Measurements from ENCODE around the gene CIAO1. TPM values are rescaled to one million over a fixed set of nuclear protein-coding genes. Genes with fewer than 3 reads are reported as not detected.
A peak's percentile ranks its signal among the peaks of the same experiment; 100 is the strongest.

Gene CIAO1
- total and polyA plus RNA-seq, 8 donors: 29.3 to 161 (median 62.6) TPM

DNA sequence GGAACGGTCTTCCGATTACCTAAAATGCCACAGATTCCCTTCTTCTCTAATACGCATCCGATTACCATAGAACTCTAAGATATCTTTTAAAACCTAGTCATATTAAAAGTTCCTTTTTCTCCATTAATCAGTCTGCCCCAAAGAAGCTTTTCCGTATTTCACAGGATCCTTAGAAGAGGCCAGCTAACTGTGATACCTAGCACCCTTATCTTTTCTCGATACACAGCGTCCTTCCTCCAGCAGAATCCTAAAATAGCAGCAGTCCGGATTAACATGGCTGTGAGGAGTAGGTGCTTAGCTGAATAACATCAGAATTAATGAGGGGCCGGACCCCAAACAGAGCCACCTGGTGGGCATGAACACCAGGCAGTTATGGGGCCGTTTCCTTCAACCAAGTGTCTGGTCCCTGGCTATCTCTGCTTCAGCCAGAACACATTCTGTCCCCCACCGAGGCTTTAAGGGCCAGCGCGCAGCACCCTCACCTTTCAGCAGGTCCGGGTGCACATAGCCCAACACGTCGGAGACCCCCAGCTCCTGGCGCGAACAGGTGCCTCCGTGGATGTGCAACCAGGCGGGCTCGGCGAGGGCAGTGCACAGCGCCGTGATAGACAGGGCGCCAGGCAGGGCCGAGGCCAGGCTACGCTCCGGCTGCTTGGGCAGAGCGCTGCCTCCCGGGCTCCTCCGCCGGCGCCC lies 1.2 kb upstream of the CIAO1 start:
- peaks cover 17 to 51% (median 40%) of the 10 kb centered on the region in 4 donors for H3K36me3 ChIP-seq
- WGBS, 5 donors: 12 to 26% (median 14%) methylated on average over 15 to 33 of the region's 33 CpGs
- H3K27ac ChIP-seq: peak overlapping the region; percentile 90 to 98 (median 94)
- peak in 1 of 2 donors; percentile 61 for DNase-seq
- TF ChIP-seq POLR2A (IDR thresholded peaks at IDR 0.05): no peak
- TF ChIP-seq, protein P1, sequence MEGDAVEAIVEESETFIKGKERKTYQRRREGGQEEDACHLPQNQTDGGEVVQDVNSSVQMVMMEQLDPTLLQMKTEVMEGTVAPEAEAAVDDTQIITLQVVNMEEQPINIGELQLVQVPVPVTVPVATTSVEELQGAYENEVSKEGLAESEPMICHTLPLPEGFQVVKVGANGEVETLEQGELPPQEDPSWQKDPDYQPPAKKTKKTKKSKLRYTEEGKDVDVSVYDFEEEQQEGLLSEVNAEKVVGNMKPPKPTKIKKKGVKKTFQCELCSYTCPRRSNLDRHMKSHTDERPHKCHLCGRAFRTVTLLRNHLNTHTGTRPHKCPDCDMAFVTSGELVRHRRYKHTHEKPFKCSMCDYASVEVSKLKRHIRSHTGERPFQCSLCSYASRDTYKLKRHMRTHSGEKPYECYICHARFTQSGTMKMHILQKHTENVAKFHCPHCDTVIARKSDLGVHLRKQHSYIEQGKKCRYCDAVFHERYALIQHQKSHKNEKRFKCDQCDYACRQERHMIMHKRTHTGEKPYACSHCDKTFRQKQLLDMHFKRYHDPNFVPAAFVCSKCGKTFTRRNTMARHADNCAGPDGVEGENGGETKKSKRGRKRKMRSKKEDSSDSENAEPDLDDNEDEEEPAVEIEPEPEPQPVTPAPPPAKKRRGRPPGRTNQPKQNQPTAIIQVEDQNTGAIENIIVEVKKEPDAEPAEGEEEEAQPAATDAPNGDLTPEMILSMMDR (IDR thresholded peaks at IDR 0.05): peak in 1 of 7 experiments; percentile 15
- no peaks in the 10 kb centered on the region for H3K9me3 ChIP-seq
- H3K4me1 ChIP-seq: peaks cover 52 to 69% (median 67%) of the 10 kb centered on the region in 4 donors
- no peaks in the 10 kb centered on the region for H3K27me3 ChIP-seq
- intact Hi-C loops (cut with DNase I; ENCODE audit: low total_unique reads): loop anchor here (10.0 kb wide), 1 partner anchor 50 kb away; no protein-coding TSS in a partner anchor
- H3K4me3 ChIP-seq: peak overlapping the region; percentile 91 to 100 (median 98)

DNA sequence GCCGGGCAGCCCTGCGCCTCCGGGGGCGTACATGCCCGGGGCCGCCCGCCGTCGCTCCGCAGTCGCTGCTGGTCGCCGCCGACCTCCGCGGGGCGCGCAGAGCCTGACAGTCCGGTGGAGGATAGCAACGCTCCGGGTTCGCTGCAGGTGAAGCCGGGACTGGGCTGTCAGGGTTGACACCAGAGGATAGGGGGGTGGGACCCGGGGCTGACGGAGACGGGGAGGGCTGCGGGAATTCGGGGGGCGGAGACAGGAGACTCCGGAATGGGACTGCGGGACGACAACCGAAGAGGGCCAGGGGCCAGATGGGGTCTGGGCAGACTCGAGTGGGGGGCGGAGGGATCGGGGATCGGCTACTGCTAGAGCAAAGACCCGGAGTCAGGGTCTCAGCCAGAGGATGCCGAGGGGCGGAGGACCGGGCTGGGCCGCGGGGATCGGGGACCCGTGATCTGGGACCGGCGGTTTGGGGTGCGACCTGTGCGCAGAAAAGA lies 631 bp upstream of the CIAO1 start:
- Histone ChIP-seq H3K9me3 (no peaks in the 10 kb centered on the region), H3K4me3 (peak overlapping the region; percentile 91 to 100 (median 98)), H3K36me3 (peaks cover 21 to 57% (median 46%) of the 10 kb centered on the region in 4 donors), H3K27me3 (no peaks in the 10 kb centered on the region), H3K27ac (peak overlapping the region; percentile 90 to 98 (median 94)), H3K4me1 (peaks cover 47 to 63% (median 61%) of the 10 kb centered on the region in 4 donors)
- WGBS, 5 donors: 0 to 2% (median 1%) methylated on average over 17 to 49 of the region's 49 CpGs
- TF ChIP-seq POLR2A (IDR thresholded peaks at IDR 0.05) (no peak), POLR2AphosphoS5 (IDR thresholded peaks at IDR 0.05) (no peak), EP300 (IDR thresholded peaks at IDR 0.05) (no peak)
- TF ChIP-seq, protein P1 (IDR thresholded peaks at IDR 0.05): no peak
- intact Hi-C loops (cut with DNase I; ENCODE audit: low total_unique reads): loop anchor here (10.0 kb wide), 1 partner anchor 51 kb away; no protein-coding TSS in a partner anchor
- DNase-seq: peak in 1 of 2 donors; percentile 36

DNA sequence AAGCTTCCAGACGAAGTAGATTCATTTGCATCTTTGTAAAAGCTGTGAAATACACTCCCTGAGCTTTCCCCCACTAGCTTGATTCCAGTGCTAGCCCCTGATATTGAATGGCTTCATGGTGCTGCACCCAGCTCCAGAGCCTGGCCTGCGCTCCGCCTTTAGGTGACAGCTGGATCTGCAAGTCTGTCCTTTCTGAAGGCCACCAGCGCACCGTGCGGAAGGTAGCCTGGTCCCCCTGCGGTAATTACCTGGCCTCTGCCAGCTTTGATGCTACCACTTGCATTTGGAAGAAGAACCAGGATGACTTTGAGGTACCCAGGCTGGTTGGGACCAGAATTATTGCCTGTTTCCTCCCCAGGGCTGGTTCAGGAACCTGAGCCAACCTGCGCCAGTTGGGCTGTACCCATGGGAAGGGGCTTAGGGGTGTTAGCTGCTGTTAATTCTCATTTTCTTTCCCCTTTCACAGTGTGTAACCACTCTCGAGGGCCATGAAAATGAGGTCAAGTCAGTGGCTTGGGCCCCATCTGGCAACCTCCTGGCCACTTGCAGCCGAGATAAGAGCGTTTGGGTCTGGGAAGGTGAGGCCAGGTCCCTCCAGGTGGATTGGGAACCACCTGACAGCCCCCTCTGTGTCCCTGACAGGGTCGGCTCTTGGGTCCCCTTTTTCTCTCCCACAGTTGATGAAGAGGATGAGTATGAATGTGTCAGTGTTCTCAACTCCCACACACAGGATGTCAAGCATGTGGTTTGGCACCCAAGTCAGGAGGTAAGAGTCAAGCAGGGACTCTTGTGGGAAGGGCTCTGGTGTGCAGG lies 1.3 kb downstream of the CIAO1 start:
- intact Hi-C loops (cut with DNase I; ENCODE audit: low total_unique reads): loop anchor here (10.0 kb wide), 1 partner anchor 53 kb away; no protein-coding TSS in a partner anchor
- peaks cover 34 to 64% (median 59%) of the 10 kb centered on the region in 4 donors for H3K36me3 ChIP-seq
- WGBS, 5 donors: 50 to 65% (median 60%) methylated on average over 8 to 12 of the region's 12 CpGs
- H3K27me3 ChIP-seq: no peaks in the 10 kb centered on the region
- peak overlapping the region in 1 of 5 donors; percentile 94 for H3K27ac ChIP-seq
- peaks cover 27 to 47% (median 41%) of the 10 kb centered on the region in 4 donors for H3K4me1 ChIP-seq
- no peaks in the 10 kb centered on the region for H3K9me3 ChIP-seq
- TF ChIP-seq, protein P1 (IDR thresholded peaks at IDR 0.05): peak in 2 of 7 experiments; percentile 18 to 23
- no peak for TF ChIP-seq POLR2AphosphoS5 (IDR thresholded peaks at IDR 0.05)
- no peak for TF ChIP-seq POLR2A (IDR thresholded peaks at IDR 0.05)
- H3K4me3 ChIP-seq: peak overlapping the region; percentile 91 to 100 (median 98)
- DNase-seq: peak; percentile 40 to 68

DNA sequence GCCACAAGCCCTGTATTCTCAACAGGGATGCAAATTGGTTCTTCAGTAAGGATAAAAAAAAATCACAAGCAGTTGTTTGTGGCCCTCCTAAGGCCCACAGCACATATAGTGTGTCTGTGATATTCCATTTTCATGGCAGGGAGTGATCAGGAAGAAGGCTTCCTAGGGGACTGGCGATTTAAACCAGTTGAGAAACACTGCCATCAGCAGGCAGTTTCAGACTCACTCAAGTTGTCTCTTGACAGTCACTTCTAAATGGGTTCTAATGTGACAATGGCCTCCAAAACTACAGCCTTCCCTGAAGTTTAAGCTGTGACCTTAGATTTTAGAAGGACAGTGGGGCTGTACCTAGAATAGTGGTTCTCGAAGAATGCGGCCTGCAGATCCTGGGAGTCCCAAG lies 6.0 kb downstream of the CIAO1 start:
- no peak for DNase-seq
- peaks cover 7 to 10% (median 8%) of the 10 kb centered on the region in 4 donors for H3K4me1 ChIP-seq
- no peaks in the 10 kb centered on the region for H3K27me3 ChIP-seq
- TF ChIP-seq EP300 (IDR thresholded peaks at IDR 0.05) (no peak), POLR2AphosphoS5 (IDR thresholded peaks at IDR 0.05) (no peak), POLR2A (IDR thresholded peaks at IDR 0.05) (no peak)
- TF ChIP-seq, protein P1 (IDR thresholded peaks at IDR 0.05): no peak
- H3K27ac ChIP-seq: no peak overlapping the region
- intact Hi-C loops (cut with DNase I; ENCODE audit: low total_unique reads): no loop called here
- no peak overlapping the region for H3K4me3 ChIP-seq
- WGBS, 5 donors: 71 to 89% (median 88%) methylated on average over 3 of the region's 3 CpGs
- no peaks in the 10 kb centered on the region for H3K9me3 ChIP-seq
- H3K36me3 ChIP-seq: peaks cover 64 to 97% (median 96%) of the 10 kb centered on the region in 4 donors
